Colonic mucosa (tissue), 4 donors: ENCODE results near the gene PLCB4. TPM values are rescaled to one million over a fixed set of nuclear protein-coding genes. Genes with fewer than 3 reads are reported as not detected.

Source experiments
- DNase-seq: peaks from one replicate; pipeline ENCODE4 v3.0.0-alpha.2; 2020
- H3K27ac ChIP-seq: fragments of 200-600 bp; one replicate; pipeline ENCODE4 v1.8.0; 2021
- H3K27me3 ChIP-seq: fragments of 200-600 bp; one replicate; pipeline ENCODE4 v1.8.0; 2021
- H3K36me3 ChIP-seq: fragments of 200-600 bp; one replicate; pipeline ENCODE4 v1.8.0; 2021
- H3K4me1 ChIP-seq: fragments of 200-600 bp; one replicate; pipeline ENCODE4 v1.8.0; 2021; ENCODE audit warnings: mild to moderate bottlenecking
- H3K4me3 ChIP-seq: fragments of 200-600 bp; one replicate; pipeline ENCODE4 v1.8.0; 2021
- H3K9ac ChIP-seq, 2 donors: one replicate each; pipeline ENCODE4 v1.7.0; 2013; ENCODE audit warnings: control low read depth in 2 of 2, low read depth in 2 of 2, low read length in 2 of 2
- H3K9me3 ChIP-seq: fragments of 200-600 bp; one replicate; pipeline ENCODE4 v1.8.0; 2021
- intact Hi-C: fragments of 100-400 bp; cut with DNase I; formaldehyde crosslinking; loops from one replicate; pipeline ENCODE4 v1.14.1; 2022
- total RNA-seq, 2 donors: library from RNA; stranded (reverse); fragmentation: NEBNext Ultra II Directional in 1 of 2; extraction: Animal tissue kit (Norgen Biotek cat#: 25700) in 1 of 2; gene quantifications; one replicate each; pipeline ENCODE4 v1.2.1, GENCODE V29; 2021
- TF ChIP-seq, protein P1 (sequence below): fragments of 200-600 bp; IDR thresholded peaks from one replicate; pipeline ENCODE4 v1.8.0; 2022; ENCODE audit warnings: antibody characterized with exemption, mild to moderate bottlenecking
- donor health status: healthy.
- donor health status: DM: no; HTN: no; CAD: no.
- donor health status: DM: no; HTN: no; CAD: no.

Gene PLCB4
- total RNA-seq, 2 donors from 2014 or later: 39.4 to 39.5 TPM

GRCh38 chr20:9458138-9458796 is 389.4 kb downstream of the PLCB4 start:
- H3K4me3 ChIP-seq: no peak overlapping the region
- TF ChIP-seq, protein P1, sequence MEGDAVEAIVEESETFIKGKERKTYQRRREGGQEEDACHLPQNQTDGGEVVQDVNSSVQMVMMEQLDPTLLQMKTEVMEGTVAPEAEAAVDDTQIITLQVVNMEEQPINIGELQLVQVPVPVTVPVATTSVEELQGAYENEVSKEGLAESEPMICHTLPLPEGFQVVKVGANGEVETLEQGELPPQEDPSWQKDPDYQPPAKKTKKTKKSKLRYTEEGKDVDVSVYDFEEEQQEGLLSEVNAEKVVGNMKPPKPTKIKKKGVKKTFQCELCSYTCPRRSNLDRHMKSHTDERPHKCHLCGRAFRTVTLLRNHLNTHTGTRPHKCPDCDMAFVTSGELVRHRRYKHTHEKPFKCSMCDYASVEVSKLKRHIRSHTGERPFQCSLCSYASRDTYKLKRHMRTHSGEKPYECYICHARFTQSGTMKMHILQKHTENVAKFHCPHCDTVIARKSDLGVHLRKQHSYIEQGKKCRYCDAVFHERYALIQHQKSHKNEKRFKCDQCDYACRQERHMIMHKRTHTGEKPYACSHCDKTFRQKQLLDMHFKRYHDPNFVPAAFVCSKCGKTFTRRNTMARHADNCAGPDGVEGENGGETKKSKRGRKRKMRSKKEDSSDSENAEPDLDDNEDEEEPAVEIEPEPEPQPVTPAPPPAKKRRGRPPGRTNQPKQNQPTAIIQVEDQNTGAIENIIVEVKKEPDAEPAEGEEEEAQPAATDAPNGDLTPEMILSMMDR: no peak

GRCh38 chr20:9460518-9460917 is 391.6 kb downstream of the PLCB4 start:
- no peaks in the 10 kb centered on the region for H3K4me1 ChIP-seq
- no peak overlapping the region for H3K27ac ChIP-seq
- peaks cover 11% of the 10 kb centered on the region for H3K36me3 ChIP-seq
- TF ChIP-seq, protein P1: no peak
- H3K27me3 ChIP-seq: no peaks in the 10 kb centered on the region
- no peaks in the 10 kb centered on the region for H3K9me3 ChIP-seq
- no peak overlapping the region for H3K4me3 ChIP-seq
- H3K9ac ChIP-seq: no peak overlapping the region
- intact Hi-C loops: no loop called here
- DNase-seq: no peak

More at GRCh38 chr20:9458138-9458796, 389.4 kb downstream of the PLCB4 start:
- Histone ChIP-seq H3K36me3 (peaks cover 16% of the 10 kb centered on the region), H3K27me3 (no peaks in the 10 kb centered on the region), H3K4me1 (no peaks in the 10 kb centered on the region), H3K9ac (no peak overlapping the region), H3K9me3 (no peaks in the 10 kb centered on the region), H3K27ac (no peak overlapping the region)
- intact Hi-C loops: no loop called here
- peak; percentile 18 for DNase-seq

- TF ChIP-seq, protein P1: peak; percentile 25
- no peaks in the 10 kb centered on the region for H3K4me1 ChIP-seq
- intact Hi-C loops: no loop called here
- no peak overlapping the region for H3K9ac ChIP-seq
- H3K4me3 ChIP-seq: no peak overlapping the region
- no peaks in the 10 kb centered on the region for H3K27me3 ChIP-seq
- no peaks in the 10 kb centered on the region for H3K9me3 ChIP-seq
- no peak overlapping the region for H3K27ac ChIP-seq
- no peak for DNase-seq
- no peaks in the 10 kb centered on the region for H3K36me3 ChIP-seq
Measured at GRCh38 chr20:9467995-9468394, 399.1 kb downstream of the PLCB4 start.

DNA sequence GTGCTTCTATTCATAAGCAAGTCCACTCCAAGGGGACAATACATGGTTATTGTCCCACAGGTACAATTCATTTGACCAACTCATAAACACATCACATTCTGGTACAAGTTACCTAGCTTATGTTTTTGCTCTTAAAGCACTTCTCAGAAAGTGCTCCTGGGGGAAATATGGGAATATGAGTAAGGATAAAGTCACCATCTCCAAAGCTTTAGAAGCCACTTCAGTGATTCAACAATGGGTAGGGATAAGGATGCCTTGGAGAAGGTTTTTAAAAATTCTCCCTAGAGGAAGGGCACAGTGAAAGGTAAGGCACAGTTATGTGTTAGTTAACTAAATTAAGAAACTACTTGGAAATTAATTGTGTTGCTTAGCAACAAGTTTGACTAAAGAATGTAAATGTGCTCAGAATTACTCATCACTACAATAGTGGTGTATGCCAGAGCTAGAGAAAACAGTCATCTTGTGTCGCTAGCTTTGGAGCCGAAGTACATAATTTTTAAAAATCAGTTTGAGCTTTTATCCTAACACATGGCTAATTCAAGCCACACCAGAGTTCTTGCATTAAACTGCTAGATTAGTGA is 406.0 kb downstream of the PLCB4 start:
- H3K4me1 ChIP-seq: no peaks in the 10 kb centered on the region
- no peak overlapping the region for H3K27ac ChIP-seq
- H3K36me3 ChIP-seq: no peaks in the 10 kb centered on the region
- H3K4me3 ChIP-seq: no peak overlapping the region
- TF ChIP-seq, protein P1: no peak
- no peaks in the 10 kb centered on the region for H3K27me3 ChIP-seq
- no peaks in the 10 kb centered on the region for H3K9me3 ChIP-seq
- H3K9ac ChIP-seq: no peak overlapping the region
- intact Hi-C loops: no loop called here
- DNase-seq: no peak

DNA sequence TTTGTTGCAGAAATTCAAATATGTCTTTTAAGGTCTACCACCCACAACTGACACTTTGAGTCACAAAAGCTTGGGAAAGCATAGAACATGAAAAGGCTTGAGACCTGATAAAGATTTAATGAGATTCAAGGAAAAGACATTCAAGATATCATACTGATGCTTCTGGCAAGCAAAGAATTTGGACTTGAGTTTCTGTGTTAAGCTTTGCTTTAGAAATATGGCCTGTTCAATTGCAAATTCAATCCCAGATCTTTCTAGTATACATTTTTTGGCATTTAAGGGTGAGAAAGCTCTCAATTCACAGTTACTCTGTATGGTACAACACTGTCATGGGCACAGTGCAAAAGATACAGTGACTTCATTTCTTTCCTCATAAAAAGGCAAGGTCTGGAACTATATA is 406.6 kb downstream of the PLCB4 start:
- Histone ChIP-seq H3K27ac (no peak overlapping the region), H3K9ac (no peak overlapping the region), H3K4me3 (no peak overlapping the region), H3K36me3 (no peaks in the 10 kb centered on the region), H3K9me3 (no peaks in the 10 kb centered on the region), H3K27me3 (no peaks in the 10 kb centered on the region), H3K4me1 (no peaks in the 10 kb centered on the region)
- intact Hi-C loops: no loop called here
- TF ChIP-seq, protein P1: no peak
- no peak for DNase-seq
